Measurements from ENCODE around the gene PSPN.
"Not testable (repeated sequence)": the region's sequence is repeated elsewhere in the genome, so short reads cannot be mapped to it uniquely, and the experiment has no call there.

Gene PSPN

DNA sequence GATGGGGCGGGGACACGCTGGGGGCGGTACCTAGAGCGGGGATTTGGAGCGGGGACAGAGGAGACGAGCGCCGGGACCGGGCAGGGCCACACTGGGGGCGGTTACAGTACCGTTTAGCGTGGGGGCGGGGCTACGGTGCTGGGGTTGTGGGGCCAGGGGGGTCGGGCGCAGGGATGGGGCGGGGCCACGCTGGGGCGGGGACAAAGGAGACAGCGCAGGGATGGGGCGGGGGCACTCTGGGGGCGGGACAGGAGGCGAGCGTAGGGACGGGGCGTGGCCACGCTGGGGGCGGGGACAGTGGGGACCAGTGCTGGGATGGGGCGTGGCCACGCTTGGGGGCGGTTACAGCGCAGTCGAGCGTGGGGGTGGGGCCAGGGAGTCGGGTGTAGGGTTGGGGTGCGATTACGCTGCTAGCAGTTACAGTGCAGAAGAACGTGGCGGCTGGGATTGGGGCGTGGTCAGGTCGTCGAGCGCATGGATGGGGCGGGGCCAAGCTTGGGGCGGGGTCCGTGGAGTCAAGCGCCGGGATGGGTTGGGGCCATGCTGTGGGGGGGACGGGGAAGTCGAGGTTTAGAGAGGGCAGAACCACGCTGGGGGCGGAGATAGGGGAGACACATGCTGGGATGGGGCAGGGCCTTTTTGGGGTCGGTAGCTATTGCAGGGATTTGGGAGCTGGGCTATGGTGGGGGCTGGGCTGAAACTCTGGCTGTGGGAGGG is 2.5 kb downstream of the PSPN start:
- DNase-seq: peak; percentile 96 to 97

DNA sequence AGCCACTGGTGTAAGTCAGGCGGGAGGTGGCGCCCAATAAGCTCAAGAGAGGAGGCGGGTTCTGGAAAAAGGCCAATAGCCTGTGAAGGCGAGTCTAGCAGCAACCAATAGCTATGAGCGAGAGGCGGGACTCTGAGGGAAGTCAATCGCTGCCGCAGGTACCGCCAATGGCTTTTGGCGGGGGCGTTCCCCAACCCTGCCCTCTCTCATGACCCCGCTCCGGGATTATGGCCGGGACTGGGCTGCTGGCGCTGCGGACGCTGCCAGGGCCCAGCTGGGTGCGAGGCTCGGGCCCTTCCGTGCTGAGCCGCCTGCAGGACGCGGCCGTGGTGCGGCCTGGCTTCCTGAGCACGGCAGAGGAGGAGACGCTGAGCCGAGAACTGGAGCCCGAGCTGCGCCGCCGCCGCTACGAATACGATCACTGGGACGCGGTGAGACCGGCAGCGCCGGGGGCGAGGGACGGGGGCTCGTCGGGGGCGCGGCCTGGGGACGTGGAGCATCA is 3.1 kb downstream of the PSPN start, which contains the start of gene ALKBH7:
TSS of gene ALKBH7 (plus strand) at position 201 of the 502 bp plus-strand sequence. CDS start at position 228, 27 bp downstream.
- DNase-seq: peak; percentile 99

DNA sequence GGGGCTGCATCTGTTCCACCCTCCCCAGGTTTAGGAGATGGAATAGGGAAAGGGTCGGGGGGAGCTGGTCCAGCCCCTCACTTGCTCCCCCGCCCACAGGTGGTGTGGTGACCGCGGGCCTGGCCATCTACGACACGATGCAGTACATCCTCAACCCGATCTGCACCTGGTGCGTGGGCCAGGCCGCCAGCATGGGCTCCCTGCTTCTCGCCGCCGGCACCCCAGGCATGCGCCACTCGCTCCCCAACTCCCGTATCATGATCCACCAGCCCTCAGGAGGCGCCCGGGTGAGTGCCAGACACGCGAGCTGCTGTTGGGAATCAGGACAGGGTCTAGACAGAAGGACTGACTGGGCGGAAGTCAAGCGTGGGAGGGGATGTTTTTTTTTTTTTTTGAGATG is 11.4 kb downstream of the PSPN start:
- DNase-seq: no peak

DNA sequence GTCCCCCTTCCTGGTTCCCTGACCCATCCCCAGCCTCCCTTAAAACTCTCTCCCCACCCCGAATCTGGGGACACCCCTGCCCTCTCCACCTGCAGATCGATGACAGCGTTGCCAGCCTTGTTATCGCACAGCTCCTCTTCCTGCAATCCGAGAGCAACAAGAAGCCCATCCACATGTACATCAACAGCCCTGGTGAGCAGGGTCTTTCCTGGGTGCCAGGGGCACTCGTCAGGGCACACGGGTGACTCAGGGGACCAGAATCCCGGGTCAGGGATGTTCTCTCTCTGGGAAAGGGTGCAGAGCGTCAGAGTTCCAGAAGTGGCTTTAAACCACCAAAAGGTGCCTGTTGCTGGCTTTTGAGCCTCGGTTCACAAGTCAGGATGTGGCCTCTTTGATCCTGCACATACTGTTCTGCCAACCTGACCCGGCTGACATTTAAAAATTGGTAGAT is 13.4 kb downstream of the PSPN start:
- DNase-seq: no peak

DNA sequence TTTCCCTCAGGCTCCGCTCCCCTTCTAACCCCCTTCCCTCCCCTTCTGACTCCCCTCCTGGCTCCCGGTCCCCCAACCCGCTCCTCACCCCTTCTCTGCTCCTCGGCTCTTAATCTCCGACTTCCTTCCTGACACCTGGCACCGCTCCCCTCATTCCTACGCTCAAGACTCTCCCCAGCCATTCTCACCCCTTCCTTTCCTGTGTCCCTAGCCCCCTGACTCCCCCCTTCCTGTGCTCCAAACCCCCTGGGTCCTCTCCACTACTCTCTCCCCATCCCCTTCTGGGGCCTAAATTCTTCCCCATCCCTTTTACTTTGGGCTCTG is 13.7 kb downstream of the PSPN start:
- DNase-seq: peak in 1 of 2 experiments; percentile 8

DNA sequence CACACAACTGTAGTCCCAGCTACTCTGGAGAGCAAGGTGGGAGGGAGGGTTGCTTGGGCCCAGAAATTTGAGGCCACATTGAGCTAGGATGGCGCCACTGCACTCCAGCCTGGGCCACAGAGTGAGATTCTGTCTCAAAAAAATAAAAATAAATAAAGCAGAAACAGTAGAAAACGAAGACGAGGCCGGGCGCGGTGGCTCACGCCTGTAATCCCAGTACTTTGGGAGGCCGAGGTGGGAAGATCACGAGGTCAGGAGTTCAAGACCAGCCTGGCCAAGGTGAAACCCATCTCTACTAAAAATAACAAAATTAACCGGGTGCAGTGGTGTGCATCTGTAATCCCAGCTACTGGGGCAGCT is 14.9 kb downstream of the PSPN start:
- DNase-seq: not testable (repeated sequence)

DNA sequence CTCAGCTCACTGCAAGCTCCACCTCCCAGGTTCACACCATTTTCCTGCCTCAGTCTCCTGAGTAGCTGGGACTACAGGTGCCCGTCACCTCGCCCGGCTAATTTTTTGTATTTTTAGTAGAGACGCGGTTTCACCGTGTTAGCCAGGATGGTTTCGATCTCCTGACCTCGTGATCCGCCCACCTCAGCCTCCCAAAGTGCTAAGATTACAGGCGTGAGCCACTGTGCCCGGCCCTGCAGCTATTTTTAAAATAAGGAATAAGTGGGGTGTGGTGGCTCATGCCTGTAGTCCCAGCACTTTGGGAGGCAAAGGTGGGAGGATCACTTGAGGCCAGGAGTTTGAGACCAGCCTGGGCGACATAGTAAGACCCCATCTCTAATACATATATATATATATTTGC is 15.3 kb downstream of the PSPN start:
- DNase-seq: not testable (repeated sequence)

DNA sequence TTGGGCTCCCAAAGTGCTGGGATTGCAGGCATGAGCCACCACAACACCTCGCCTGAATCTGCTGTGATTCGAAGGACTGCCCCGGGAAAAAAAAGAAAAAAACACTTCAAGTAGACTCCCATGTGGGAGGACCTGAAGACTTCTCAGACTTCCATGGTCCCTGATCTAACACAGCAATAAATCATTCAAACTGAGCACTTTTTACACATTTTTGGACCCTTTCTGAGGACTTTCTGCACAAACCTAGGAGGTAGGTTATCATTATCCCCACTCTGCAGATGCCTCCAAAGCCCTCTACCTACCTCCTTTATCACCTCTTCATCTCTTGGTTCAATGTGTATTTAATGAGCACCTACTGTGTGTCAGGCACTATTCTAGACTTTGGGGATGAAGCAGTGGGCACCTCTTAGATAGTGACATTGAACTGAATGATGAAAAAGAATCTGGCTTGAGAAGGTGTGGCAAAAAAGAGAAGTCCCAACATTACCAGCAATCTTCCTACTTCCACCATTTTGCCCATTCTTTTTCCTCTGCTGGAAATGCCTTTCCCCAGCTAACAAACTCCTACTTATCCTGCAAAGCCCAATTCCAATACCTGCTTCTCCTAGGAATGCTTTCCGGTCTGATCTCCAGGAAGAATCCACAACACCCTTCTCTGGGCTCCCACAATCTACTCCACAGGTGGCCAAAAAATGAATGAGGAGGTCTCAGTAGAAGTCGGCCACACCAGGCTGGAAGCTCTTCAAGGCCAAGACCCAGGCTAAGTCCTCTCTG is 16.0 kb downstream of the PSPN start:
- no peak for DNase-seq

DNA sequence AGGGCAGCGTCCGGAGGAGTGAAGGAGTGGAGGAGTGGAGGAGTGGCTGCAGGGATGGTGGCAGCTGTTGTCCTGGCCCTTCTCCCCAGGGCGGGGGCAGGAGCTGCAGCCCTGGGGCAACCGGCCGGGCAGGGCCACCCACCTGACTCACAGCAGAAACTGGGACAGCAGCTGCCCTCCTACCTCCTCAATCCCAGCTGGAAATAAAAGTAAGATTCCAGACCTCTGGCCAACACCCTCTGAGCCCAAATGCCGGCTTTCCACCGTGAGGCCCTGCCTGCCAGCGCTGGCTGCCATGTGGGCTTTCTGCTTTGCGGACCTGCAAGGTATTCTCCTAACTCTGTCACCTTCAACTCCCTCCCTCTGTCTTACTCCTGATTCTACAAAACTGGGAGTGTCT is 17.7 kb downstream of the PSPN start:
- no peak for DNase-seq

DNA sequence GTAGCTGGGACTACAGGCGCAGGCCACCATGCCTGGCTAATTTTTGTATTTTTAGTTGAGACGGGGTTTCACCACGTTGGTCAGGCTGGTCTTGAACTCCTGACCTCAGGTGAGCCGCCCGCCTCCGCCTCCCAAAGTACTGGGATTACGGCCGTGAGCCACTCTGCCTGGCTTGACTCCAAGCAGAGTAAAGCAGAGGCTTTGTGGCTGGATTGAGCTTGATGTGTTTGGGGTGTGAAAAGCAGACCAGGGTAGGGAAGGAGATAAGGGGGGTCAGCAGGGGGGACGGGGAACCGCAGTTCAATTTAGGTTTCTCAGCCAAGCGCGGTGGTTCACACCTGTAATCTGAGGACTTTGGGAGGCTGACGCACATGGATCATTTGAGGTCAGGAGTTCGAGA is 18.6 kb downstream of the PSPN start:
- no peak for DNase-seq

DNA sequence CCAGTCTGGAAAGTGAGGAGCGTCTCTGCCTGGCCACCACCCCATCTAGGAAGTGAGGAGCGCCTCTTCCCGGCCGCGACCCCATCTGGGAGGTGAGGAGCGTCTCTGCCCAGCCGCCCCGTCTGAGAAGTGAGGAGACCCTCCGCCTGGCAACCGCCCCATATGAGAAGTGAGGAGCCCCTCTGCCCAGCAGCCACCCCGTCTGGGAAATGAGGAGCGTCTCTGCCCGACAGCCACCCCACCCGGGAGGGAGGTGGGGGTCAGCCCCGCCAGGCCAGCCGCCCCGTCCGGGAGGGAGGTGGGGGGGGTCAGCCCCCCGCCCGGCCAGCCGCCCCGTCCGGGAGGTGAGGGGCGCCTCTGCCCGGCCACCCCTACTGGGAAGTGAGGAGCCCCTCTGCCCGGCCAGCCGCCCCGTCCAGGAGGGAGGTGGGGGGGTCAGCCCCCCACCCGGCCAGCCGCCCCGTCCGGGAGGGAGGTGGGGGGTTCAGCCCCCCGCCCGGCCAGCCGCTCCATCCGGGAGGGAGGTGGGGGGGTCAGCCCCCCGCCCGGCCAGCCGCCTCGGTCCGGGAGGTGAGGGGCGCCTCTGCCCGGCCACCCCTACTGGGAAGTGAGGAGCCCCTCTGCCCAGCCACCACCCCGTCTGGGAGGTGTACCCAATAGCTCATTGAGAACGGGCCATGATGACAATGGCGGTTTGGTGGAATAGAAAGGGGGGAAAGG is 20.3 kb downstream of the PSPN start:
- DNase-seq: not testable (repeated sequence)

DNA sequence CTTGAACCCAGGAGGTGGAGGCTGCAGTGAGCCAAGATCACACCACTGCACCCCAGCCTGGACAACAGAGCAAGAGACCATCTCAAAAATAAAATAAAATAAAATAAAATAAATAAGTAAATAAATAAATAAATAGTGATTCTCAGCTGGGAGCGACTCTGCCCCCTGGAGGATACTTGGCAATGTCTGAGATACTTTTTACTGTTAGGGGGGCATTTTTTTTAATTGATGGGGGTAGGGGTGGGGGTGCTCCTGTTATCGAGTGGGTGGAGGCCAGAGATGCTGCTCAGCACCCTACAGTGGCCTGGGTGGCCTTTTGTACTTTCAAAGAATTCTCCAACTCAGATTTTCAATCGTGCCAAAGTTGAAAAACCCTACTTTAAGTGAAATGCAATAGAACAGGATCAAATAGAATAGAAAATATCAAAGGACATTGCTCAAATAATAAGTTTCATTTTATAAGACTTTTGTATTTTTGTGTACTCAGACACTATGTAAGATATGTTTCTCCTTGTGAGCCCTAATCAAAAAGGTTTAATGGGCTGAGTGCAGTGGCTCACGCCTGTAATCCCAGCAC is 21.5 kb downstream of the PSPN start:
- peak; percentile 23 to 49 for DNase-seq

DNA sequence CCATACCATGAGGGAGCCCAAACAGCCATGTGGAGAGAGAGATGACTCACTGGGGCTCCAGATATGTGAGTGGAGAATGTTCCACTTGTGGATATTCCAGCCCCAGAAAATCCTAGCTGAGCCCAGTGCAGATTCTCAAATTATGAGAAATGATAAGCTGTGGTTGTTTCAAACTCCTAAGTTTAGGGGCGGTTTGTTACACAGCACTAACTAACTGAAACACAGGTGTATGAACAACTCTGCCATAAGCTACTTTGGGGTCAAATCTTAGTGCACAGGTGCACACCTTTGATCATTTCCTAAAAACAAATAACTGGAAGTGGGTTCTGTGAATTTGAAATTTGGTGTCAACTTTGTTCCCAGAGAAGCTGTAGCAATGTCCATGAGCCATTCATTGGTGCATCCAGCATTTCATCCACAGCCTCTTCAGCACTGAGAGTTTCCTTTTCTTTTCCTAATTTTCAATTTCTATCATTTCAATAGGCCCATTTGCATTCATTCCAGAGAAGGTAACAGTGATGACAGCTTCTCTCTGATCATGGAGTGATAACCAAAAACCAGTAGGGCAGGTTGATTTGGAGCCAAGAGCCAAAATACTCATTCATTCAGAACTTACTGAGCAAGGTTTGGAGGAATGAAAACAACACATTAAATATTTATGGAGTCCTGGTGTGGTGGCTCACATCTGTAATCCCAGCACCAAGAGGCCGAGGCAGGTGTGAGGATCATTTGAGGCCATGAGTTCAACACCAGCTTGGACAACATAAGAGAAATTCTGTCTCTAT is 23.2 kb downstream of the PSPN start:
- no peak for DNase-seq

DNA sequence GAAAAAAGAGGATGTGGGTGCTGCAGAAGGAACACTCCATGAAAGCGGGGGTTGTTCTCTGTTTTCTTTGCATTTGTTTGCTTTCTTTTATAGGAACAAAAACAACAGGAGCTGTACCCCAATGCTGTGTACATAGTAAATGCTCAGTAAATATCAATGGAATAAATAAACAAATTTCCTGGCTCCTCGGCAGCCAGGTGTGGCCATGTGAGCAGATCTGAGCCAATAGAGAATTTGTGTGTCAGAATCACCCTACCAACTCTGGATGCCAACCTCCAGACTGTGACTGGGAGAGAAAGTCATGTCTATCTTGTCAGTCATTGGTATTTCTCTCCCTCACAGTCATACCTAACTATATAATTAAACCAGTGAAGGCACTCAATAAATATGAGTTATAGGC is 25.0 kb downstream of the PSPN start:
- no peak for DNase-seq

DNA sequence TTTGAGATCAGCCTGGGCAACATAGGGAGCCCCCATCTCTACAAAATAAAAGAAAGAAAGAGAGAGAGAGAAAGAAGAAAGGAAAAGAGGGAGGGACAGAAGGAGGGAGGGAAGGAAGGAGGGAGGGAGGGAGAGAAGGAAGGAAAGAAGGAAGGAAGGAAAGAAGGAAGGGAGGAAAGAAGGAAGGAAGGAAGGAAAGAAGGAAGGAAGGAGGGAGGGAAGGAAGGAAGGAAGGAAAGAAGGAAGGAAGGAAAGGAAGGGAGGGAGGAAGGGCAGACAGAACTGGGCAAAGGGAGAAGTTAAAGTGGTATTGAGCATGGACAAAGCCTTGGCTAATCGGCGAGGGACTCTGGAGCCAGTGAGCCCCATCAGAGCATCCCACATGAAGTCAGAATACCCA is 26.5 kb downstream of the PSPN start:
- DNase-seq: not testable (repeated sequence)

DNA sequence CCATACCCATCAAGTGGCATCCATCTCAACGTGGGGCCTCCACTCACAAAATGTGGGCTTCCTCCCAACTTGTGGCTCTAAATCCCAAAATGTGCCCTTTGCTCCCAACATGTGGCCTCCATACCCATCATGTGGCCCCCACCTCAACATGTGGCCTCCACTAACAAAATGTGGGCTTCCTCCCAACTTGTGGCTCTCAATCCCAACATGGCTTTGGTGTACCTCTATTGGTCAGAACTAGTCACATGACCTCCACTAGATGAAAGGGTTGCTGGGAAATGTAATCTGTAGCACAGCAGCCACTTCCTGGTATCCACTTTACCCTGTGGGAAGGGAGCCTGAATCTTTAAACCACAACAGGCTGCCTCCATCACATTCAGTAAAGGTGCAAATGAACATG is 32.3 kb downstream of the PSPN start:
- no peak for DNase-seq

DNA sequence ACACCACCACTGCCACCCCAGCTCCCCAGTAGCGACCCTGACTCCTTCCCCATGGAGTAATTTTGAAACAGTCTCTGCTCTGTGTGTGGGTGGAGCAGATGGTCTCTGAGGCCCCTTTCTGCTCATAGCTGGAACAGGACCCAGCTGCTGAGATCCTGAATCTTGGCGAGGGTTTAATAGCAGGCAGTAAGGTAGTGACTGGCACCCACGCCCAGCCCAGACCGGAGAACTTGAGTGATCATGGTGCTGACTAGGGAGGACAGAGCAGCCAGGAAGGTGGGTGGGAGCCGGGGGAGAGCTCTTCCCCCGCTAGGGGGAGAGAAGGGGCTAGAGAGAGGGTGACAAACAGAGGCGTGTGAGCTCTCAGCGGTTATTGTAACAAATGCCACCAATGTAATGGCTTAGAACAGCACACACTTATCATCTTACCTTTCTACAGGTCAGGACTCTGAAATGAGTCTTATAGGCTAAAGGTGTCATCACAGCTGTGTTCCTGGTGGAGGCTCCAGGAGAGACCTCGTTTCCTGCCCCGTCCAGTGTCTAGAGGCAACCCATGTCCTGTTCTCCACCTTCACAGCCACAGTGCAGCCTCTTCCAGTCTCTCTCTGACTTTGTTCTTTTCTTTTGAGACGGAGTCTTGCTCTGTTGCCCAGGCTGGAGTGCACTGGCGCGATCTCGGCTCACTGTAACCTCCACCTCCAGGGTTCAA is 35.1 kb downstream of the PSPN start:
- DNase-seq: no peak

DNA sequence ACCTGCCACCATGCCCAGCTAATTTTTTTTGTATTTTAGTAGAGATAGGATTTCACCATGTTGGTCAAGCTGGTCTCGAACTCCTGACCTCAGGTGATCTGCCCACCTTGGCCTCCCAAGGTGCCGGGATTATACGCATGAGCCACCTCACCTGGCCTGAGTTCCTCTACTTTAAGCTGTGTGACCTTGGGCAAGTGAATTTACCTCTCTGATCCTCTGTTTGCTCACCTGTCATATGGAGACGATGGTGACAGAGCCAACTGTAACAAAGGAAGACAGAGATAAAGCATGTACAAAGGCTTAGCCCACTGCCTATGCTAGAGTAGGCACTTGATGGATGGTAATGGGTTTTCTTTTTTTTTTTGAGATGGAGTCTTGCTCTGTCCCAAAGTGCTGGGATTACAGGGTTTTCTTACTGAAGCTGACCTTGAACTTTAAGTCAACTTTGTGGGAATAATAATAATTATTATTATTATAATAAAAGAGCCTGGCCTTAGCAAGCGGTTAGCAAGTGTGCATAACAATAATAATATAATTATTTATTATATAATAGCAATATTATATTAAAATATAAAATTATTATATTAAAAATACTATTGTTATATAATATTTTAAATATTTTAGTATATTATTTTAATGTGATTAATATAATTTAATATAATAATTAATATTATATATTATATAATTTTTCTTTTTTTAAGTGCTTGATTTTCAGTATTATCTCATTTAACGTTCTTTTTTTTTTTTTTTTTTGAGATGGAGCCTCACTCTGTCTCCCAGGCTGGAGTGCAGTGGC is 41.0 kb downstream of the PSPN start:
- DNase-seq: no peak

DNA sequence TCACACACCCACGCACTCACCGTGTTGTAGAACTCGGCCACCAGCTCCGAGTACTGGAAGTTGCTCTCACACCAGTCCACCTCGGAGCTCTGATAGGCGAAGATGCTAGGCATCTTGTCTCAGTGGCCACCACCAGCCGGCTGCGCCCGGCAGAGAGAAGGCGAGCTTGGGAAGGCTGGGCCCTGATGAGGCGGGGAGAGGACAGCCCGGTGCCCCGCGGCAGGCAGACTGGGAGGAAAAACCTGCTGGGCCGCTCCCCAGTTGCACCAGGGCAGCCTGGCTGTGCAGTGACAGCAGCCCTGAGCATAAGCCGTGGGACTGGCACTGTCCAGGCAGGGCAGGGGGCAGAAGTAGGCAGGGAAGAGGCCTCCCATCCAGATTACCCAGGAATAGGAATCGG is 42.3 kb downstream of the PSPN start, which contains the start of gene ACER1:
TSS of gene ACER1 (minus strand) at position 174 of the 400 bp plus-strand sequence. CDS start at position 113, 61 bp downstream.
- no peak for DNase-seq

DNA sequence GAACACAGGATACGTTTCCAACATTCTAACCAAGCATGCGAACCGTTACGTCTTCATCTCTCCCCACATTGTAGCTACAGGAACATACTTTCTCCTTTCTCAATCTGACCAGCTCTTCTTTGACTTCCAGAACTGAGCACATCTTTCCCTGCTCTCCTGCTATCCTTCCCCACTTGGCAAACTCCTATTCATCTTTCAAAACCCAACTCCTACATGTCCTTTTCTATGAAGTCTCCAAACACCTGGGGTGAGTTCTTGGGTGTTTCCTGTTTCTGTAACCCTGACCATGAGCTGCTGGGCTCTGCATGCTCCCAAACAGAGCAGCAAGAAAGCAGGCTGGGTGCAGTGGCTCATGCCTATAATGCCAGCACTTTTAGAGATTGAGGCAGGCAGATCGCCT is 48.9 kb downstream of the PSPN start:
- DNase-seq: no peak

DNA sequence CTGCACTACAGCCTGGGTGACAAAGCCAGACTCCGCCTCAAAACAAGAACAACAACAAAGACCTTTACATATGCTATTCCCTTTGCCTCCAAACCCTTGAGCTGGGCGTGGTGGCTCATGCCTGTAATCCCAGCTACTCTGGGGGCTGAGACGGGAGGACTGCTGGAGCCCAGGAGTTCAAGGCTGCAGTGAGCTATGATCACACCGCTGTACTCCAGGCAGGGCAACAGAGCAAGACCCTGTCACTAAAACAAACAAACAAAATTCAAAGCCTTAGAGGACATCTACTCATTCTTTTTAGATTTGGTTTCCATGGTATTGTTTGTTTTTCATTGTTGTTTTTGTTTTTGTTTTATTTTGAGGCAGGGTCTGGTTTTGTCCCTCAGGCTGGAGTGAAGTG is 50.1 kb downstream of the PSPN start:
- no peak for DNase-seq

Measured in Kasumi-1 (cell line).